ENCODE data around the gene MDM2. TPM values are rescaled to one million over a fixed set of nuclear protein-coding genes. Genes with fewer than 3 reads are reported as not detected.

Gene MDM2
- total RNA-seq, 1 experiment from 2014 or later: 86.4 TPM

- Histone ChIP-seq H3K4me1 (ENCODE audit: insufficient read depth, low read length) (no peaks in the 10 kb centered on the region), H3K27me3 (ENCODE audit: low read length) (no peaks in the 10 kb centered on the region), H3K9me3 (ENCODE audit: low read length) (no peaks in the 10 kb centered on the region), H3F3A (ENCODE audit: low read length, unreplicated experiment) (no peaks in the 10 kb centered on the region), H3K27ac (ENCODE audit: low read length) (no peak overlapping the region), H3K36me3 (ENCODE audit: low read depth, low read length) (no peaks in the 10 kb centered on the region), H2AFZ (ENCODE audit: low read length) (no peak overlapping the region), H3K4me2 (ENCODE audit: low read length) (no peak overlapping the region), H4K20me1 (ENCODE audit: low read length) (no peaks in the 10 kb centered on the region), H3K79me2 (ENCODE audit: low read length) (no peaks in the 10 kb centered on the region), H3K9me2 (replicated peaks; ENCODE audit: low read length) (no peaks in the 10 kb centered on the region), H3K4me3 (ENCODE audit: low read length) (no peak overlapping the region), H3K9ac (ENCODE audit: low read length) (no peak overlapping the region)
- ChIA-PET POLR2A (ENCODE audit: unreplicated experiment) (no interaction called here), CTCF (no interaction called here)
- BruUV-seq (replicated peaks): no TSS peak
- ATAC-seq (no peak), DNase-seq (no peak)
- TF ChIP-seq EZH2phosphoT487 (IDR thresholded peaks at IDR 0.05; ENCODE audit: borderline replicate concordance, low read length) (no peak), EZH2 (IDR thresholded peaks at IDR 0.05; ENCODE audit: low read length, unreplicated experiment) (no peak), CTCF (conservative IDR thresholded peaks at IDR 0.05; ENCODE audit: low read depth, low read length) (no peak)
- intact Hi-C loops (cut with micrococcal nuclease): no loop called here
Measured at GRCh38 chr12:68771223-68771925, 36.6 kb upstream of the MDM2 start.

GRCh38 chr12:68772714-68773113 is 35.3 kb upstream of the MDM2 start:
- Histone ChIP-seq H3K36me3 (ENCODE audit: low read depth, low read length) (no peaks in the 10 kb centered on the region), H3K27me3 (ENCODE audit: low read length) (no peaks in the 10 kb centered on the region), H3K9me2 (replicated peaks; ENCODE audit: low read length) (no peaks in the 10 kb centered on the region), H3F3A (ENCODE audit: low read length, unreplicated experiment) (no peaks in the 10 kb centered on the region), H3K27ac (ENCODE audit: low read length) (no peak overlapping the region), H3K9me3 (ENCODE audit: low read length) (no peaks in the 10 kb centered on the region), H3K4me1 (ENCODE audit: insufficient read depth, low read length) (no peaks in the 10 kb centered on the region), H2AFZ (ENCODE audit: low read length) (no peak overlapping the region), H3K9ac (ENCODE audit: low read length) (no peak overlapping the region), H3K79me2 (ENCODE audit: low read length) (no peaks in the 10 kb centered on the region), H3K4me3 (ENCODE audit: low read length) (no peak overlapping the region), H3K4me2 (ENCODE audit: low read length) (no peak overlapping the region), H4K20me1 (ENCODE audit: low read length) (no peaks in the 10 kb centered on the region)
- TF ChIP-seq EZH2 (IDR thresholded peaks at IDR 0.05; ENCODE audit: low read length, unreplicated experiment) (no peak), CTCF (conservative IDR thresholded peaks at IDR 0.05; ENCODE audit: low read depth, low read length) (no peak), EZH2phosphoT487 (IDR thresholded peaks at IDR 0.05; ENCODE audit: borderline replicate concordance, low read length) (no peak)
- DNase-seq (no peak), ATAC-seq (no peak)
- no TSS peak for BruUV-seq (replicated peaks)
- ChIA-PET CTCF (no interaction called here), POLR2A (ENCODE audit: unreplicated experiment) (no interaction called here)
- intact Hi-C loops (cut with micrococcal nuclease): no loop called here

DNA sequence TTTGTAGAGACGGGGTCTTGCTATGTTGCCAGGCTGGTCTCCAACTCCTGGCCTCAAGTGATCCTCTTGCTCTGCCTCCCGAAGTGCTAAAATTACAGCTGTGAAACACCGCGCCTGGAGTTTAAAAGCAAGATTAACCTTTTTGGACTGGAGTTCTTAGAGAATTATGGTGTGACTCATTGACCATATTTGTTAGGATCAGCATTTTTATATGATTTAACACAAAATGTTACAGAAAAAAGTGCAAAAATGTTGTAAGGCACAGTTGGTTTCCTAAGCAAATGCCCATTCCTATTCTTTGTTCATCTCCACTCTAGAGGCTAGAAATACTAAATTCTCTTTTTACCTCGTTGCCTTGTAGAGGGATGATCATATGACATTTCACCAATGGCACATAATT is 34.4 kb upstream of the MDM2 start:
- Histone ChIP-seq H3K4me2 (ENCODE audit: low read length) (no peak overlapping the region), H3K79me2 (ENCODE audit: low read length) (no peaks in the 10 kb centered on the region), H3K9ac (ENCODE audit: low read length) (no peak overlapping the region), H4K20me1 (ENCODE audit: low read length) (no peaks in the 10 kb centered on the region), H2AFZ (ENCODE audit: low read length) (no peak overlapping the region), H3K27me3 (ENCODE audit: low read length) (no peaks in the 10 kb centered on the region), H3K27ac (ENCODE audit: low read length) (no peak overlapping the region), H3F3A (ENCODE audit: low read length, unreplicated experiment) (no peaks in the 10 kb centered on the region), H3K36me3 (ENCODE audit: low read depth, low read length) (no peaks in the 10 kb centered on the region), H3K9me3 (ENCODE audit: low read length) (no peaks in the 10 kb centered on the region), H3K9me2 (replicated peaks; ENCODE audit: low read length) (no peaks in the 10 kb centered on the region), H3K4me1 (ENCODE audit: insufficient read depth, low read length) (no peaks in the 10 kb centered on the region), H3K4me3 (ENCODE audit: low read length) (no peak overlapping the region)
- intact Hi-C loops (cut with micrococcal nuclease): no loop called here
- BruUV-seq (replicated peaks): no TSS peak
- ChIA-PET POLR2A (ENCODE audit: unreplicated experiment) (interaction anchor here (0.6 kb wide), 1 partner anchor 102 kb away, joined by 3 read pairs; no protein-coding TSS in a partner anchor), CTCF (no interaction called here)
- TF ChIP-seq CTCF (conservative IDR thresholded peaks at IDR 0.05; ENCODE audit: low read depth, low read length): no peak
- TF ChIP-seq EZH2phosphoT487 (IDR thresholded peaks at IDR 0.05; ENCODE audit: borderline replicate concordance, low read length): no peak
- TF ChIP-seq EZH2 (IDR thresholded peaks at IDR 0.05; ENCODE audit: low read length, unreplicated experiment): no peak
- no peak for ATAC-seq
- no peak for DNase-seq

Measured in PC-3 (cell line).